HL-60/S4 (cell line): Measurements from ENCODE around the gene IRS2.

ENCODE experiments used
- in situ Hi-C: fragments of 300-500 bp; cut with MboI; formaldehyde crosslinking; loops from 2 replicates; pipeline ENCODE4 v1.14.3; 2022; ENCODE audit warnings: low sequenced_read_pairs

The IRS2 gene

GRCh38 chr13:109782823-109783431 lies 3.5 kb downstream of the IRS2 start:
- in situ Hi-C loops = loop anchor here (25.0 kb wide), 1 partner anchor 646 kb away; no protein-coding TSS in a partner anchor

GRCh38 chr13:109782066-109782822 lies 4.1 kb downstream of the IRS2 start:
- in situ Hi-C loops = loop anchor here (25.0 kb wide), 1 partner anchor 645 kb away; no protein-coding TSS in a partner anchor

- in situ Hi-C loops = loop anchor here (25.0 kb wide), 1 partner anchor 644 kb away; no protein-coding TSS in a partner anchor
Observed at GRCh38 chr13:109781384-109782065, 4.9 kb downstream of the IRS2 start.

- in situ Hi-C loops = loop anchor here (25.0 kb wide), 1 partner anchor 644 kb away; no protein-coding TSS in a partner anchor
Observed at GRCh38 chr13:109780845-109781383, 5.5 kb downstream of the IRS2 start.

GRCh38 chr13:109779876-109780510 lies 6.4 kb downstream of the IRS2 start:
- in situ Hi-C loops = loop anchor here (25.0 kb wide), 1 partner anchor 643 kb away; no protein-coding TSS in a partner anchor

- in situ Hi-C loops = loop anchor here (25.0 kb wide), 1 partner anchor 642 kb away; no protein-coding TSS in a partner anchor
Observed at GRCh38 chr13:109779074-109779473, 7.3 kb downstream of the IRS2 start.

- in situ Hi-C loops = loop anchor here (25.0 kb wide), 1 partner anchor 641 kb away; no protein-coding TSS in a partner anchor
Observed at GRCh38 chr13:109778102-109778542, 8.3 kb downstream of the IRS2 start.

GRCh38 chr13:109776575-109776974 lies 9.8 kb downstream of the IRS2 start:
- in situ Hi-C loops = loop anchor here (25.0 kb wide), 1 partner anchor 639 kb away; no protein-coding TSS in a partner anchor

- in situ Hi-C loops = no loop called here
Observed at GRCh38 chr13:109773786-109774185, 12.6 kb downstream of the IRS2 start.

GRCh38 chr13:109773276-109773675 lies 13.1 kb downstream of the IRS2 start:
- in situ Hi-C loops = no loop called here

- in situ Hi-C loops = no loop called here
Observed at GRCh38 chr13:109771926-109772325, 14.5 kb downstream of the IRS2 start.

- in situ Hi-C loops = no loop called here
Observed at GRCh38 chr13:109770436-109770835, 15.9 kb downstream of the IRS2 start.

GRCh38 chr13:109769921-109770320 lies 16.5 kb downstream of the IRS2 start:
- in situ Hi-C loops = no loop called here

- in situ Hi-C loops = no loop called here
Observed at GRCh38 chr13:109769275-109769674, 17.1 kb downstream of the IRS2 start.

GRCh38 chr13:109768616-109769015 lies 17.8 kb downstream of the IRS2 start:
- in situ Hi-C loops = no loop called here

GRCh38 chr13:109768176-109768575 lies 18.2 kb downstream of the IRS2 start:
- in situ Hi-C loops = no loop called here

GRCh38 chr13:109767023-109767422 lies 19.4 kb downstream of the IRS2 start:
- in situ Hi-C loops = no loop called here

- in situ Hi-C loops = no loop called here
Observed at GRCh38 chr13:109764470-109765291, 21.7 kb downstream of the IRS2 start.

GRCh38 chr13:109764045-109764444 lies 22.3 kb downstream of the IRS2 start:
- in situ Hi-C loops = no loop called here

GRCh38 chr13:109762791-109763190 lies 23.6 kb downstream of the IRS2 start:
- in situ Hi-C loops = no loop called here
